ENCODE data around the gene MAPK11. TPM values are rescaled to one million over a fixed set of nuclear protein-coding genes. Genes with fewer than 3 reads are reported as not detected.

The MAPK11 gene
- total RNA-seq, 1 donor, result 1.3 TPM

GRCh38 chr22:50303515-50303847 is 33.3 kb upstream of the MAPK11 start:
- no peaks in the 10 kb centered on the region for H3K27me3 ChIP-seq (ENCODE audit: insufficient read depth, low read length)

DNA sequence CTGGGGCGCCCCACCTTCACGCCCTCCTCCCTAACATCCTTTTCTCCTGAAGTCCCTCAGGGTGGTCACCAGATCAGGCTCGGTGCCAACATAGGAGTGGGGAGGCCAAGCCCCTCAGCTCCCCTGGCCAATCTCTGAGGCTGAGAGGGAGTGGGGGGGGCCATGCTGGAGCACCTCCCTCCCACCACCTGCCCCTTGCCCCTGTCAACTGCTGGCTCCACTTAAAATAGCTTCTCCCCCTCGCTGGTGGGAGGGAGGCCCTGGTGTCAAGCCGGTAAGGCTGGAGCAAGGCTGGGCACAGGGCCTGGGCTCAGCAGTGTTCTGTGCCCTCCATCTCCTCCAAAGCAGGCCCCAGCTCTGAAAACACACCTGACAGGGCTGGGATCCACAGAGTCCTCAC is 32.4 kb upstream of the MAPK11 start:
- Histone ChIP-seq H3K9me3 (ENCODE audit: low read depth, low read length) (no peaks in the 10 kb centered on the region), H3K4me3 (ENCODE audit: low read length) (no peak overlapping the region), H3K4me1 (ENCODE audit: insufficient read depth, low read length) (peaks cover 61% of the 10 kb centered on the region), H3K27me3 (ENCODE audit: insufficient read depth, low read length) (no peaks in the 10 kb centered on the region)

More at GRCh38 chr22:50303515-50303847, 33.3 kb upstream of the MAPK11 start:
- no peak overlapping the region for H3K4me3 ChIP-seq (ENCODE audit: low read length)
- no peaks in the 10 kb centered on the region for H3K9me3 ChIP-seq (ENCODE audit: low read depth, low read length)
- H3K4me1 ChIP-seq (ENCODE audit: insufficient read depth, low read length), result peaks cover 68% of the 10 kb centered on the region

- Histone ChIP-seq H3K4me1 (ENCODE audit: insufficient read depth, low read length) (peaks cover 61% of the 10 kb centered on the region), H3K9me3 (ENCODE audit: low read depth, low read length) (no peaks in the 10 kb centered on the region), H3K27me3 (ENCODE audit: insufficient read depth, low read length) (no peaks in the 10 kb centered on the region), H3K4me3 (ENCODE audit: low read length) (no peak overlapping the region)
Measured at GRCh38 chr22:50302041-50302541, 31.9 kb upstream of the MAPK11 start.

GRCh38 chr22:50301581-50301991 is 31.4 kb upstream of the MAPK11 start:
- Histone ChIP-seq H3K9me3 (ENCODE audit: low read depth, low read length) (no peaks in the 10 kb centered on the region), H3K4me1 (ENCODE audit: insufficient read depth, low read length) (peaks cover 61% of the 10 kb centered on the region), H3K27me3 (ENCODE audit: insufficient read depth, low read length) (no peaks in the 10 kb centered on the region), H3K4me3 (ENCODE audit: low read length) (no peak overlapping the region)

DNA sequence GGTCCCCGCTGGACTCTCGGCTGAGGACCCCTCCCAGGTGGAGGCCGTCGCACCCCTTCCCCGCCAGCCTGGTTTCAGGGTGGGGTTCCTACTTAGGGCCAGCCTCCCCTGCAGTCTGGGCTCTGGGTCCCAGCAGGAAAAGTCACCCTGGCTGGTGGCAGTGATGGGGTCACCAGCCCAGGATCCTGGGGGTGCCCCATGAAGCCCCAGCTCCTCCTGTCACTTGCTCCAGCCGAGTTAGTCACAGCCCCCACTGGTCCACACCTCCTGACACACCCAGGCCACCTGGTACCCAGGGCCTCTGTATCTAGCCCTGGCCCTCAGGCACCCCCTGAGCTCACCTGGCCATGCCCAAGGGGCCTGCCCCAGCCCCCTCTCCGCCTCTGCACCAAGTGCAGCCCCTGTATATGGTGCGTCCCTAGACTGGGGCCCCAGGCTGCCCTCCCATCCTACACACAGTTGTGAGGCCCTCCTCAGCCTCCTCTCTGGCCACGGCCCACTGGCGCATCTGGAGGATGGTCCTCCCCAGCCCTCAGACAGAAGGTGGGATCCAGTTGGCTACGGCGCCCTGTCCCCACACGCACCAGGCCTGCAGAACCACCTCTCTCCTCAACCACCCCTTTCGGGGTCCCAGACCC is 30.6 kb upstream of the MAPK11 start:
- H3K4me1 ChIP-seq (ENCODE audit: insufficient read depth, low read length), result peaks cover 54% of the 10 kb centered on the region
- H3K27me3 ChIP-seq (ENCODE audit: insufficient read depth, low read length), result no peaks in the 10 kb centered on the region
- no peak overlapping the region for H3K4me3 ChIP-seq (ENCODE audit: low read length)
- no peaks in the 10 kb centered on the region for H3K9me3 ChIP-seq (ENCODE audit: low read depth, low read length)

GRCh38 chr22:50299785-50300619 is 29.8 kb upstream of the MAPK11 start:
- Histone ChIP-seq H3K27me3 (ENCODE audit: insufficient read depth, low read length) (no peaks in the 10 kb centered on the region), H3K4me1 (ENCODE audit: insufficient read depth, low read length) (peaks cover 48% of the 10 kb centered on the region), H3K9me3 (ENCODE audit: low read depth, low read length) (no peaks in the 10 kb centered on the region), H3K4me3 (ENCODE audit: low read length) (no peak overlapping the region)

DNA sequence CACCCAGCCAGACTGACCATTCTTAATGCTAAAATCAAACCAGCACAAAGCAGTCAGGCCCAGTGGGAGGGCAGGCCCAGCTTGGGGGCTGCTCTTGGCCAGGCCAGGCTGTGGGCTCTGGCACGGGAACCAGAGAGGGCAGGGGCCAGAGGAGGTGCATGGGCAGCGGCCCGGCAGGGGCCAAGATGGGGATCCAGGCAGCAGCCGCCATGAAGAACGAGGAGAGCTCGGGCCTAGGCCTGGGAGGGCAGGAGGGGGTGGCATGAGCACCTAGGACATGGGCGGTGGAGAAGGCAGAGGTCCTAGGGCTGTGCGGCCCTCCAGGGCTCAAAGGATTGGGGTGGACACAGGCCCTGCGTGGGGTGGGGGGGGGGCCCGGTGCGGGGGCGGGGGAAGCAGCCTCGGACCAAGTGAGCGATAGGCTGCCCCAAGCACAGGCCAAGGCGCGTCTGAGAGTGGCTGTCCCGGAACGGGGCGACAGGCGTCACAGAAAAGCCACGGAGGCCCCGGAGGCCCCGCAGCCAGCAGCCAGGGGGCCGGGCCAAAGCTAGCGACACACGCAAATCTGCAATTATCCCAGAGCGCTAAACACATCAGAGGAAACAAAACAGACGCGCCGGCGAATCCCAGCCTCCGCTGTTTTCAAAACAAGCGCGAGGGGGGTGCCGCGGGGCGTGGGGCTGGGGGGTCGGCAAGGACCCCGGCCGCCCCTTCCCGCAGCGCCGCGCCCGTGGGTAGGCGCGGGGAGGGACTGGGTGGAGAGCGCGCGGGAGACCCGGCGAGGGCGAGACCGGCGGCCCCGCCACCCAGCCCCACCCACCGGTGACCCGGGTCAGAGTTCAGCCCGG is 29.0 kb upstream of the MAPK11 start:
- peaks cover 48% of the 10 kb centered on the region for H3K4me1 ChIP-seq (ENCODE audit: insufficient read depth, low read length)
- no peaks in the 10 kb centered on the region for H3K27me3 ChIP-seq (ENCODE audit: insufficient read depth, low read length)
- no peak overlapping the region for H3K4me3 ChIP-seq (ENCODE audit: low read length)
- no peaks in the 10 kb centered on the region for H3K9me3 ChIP-seq (ENCODE audit: low read depth, low read length)

GRCh38 chr22:50298266-50298637 is 28.1 kb upstream of the MAPK11 start:
- Histone ChIP-seq H3K4me3 (ENCODE audit: low read length) (no peak overlapping the region), H3K4me1 (ENCODE audit: insufficient read depth, low read length) (peaks cover 45% of the 10 kb centered on the region), H3K27me3 (ENCODE audit: insufficient read depth, low read length) (no peaks in the 10 kb centered on the region), H3K9me3 (ENCODE audit: low read depth, low read length) (no peaks in the 10 kb centered on the region)

DNA sequence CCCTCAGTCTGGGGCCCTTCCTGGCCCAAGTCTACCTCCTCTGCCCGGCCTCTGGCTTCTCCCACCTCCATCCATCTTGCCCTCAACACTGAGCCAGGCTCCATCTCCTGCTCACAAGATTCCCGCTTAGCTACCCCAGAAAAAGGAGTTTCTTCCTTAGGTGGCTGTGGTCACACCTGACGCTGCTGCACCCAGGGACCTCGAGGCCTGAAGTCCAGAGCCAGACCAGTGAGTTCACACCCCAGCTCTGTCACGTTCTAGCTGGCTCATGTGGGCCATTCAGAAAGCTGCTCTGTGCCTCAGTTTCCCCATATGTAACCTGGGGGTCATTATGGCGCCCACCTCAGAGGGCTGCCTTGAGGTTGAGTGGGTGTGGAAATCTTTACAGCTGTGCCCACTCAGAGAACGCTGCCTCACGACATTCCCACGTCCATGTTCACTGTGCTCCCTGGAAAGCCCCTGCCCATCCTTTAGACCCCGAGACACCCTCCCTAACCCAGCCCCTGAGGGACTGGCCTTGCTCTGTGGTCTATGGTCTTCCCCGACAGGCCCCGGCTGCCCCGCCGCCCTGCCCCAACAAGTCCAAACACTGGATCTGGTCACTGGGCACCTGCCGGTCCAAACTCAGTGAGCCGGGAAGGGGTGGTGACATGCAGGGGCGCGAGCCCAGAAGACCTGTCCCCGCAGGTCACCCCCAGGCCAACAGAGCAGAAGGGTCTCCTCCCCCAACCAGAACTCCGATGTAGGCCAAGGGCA is 27.5 kb upstream of the MAPK11 start:
- peaks cover 43% of the 10 kb centered on the region for H3K4me1 ChIP-seq (ENCODE audit: insufficient read depth, low read length)
- H3K9me3 ChIP-seq (ENCODE audit: low read depth, low read length), result no peaks in the 10 kb centered on the region
- H3K27me3 ChIP-seq (ENCODE audit: insufficient read depth, low read length), result no peaks in the 10 kb centered on the region
- no peak overlapping the region for H3K4me3 ChIP-seq (ENCODE audit: low read length)

- H3K9me3 ChIP-seq (ENCODE audit: low read depth, low read length), result no peaks in the 10 kb centered on the region
- no peak overlapping the region for H3K4me3 ChIP-seq (ENCODE audit: low read length)
- peaks cover 41% of the 10 kb centered on the region for H3K4me1 ChIP-seq (ENCODE audit: insufficient read depth, low read length)
- no peaks in the 10 kb centered on the region for H3K27me3 ChIP-seq (ENCODE audit: insufficient read depth, low read length)
Measured at GRCh38 chr22:50296658-50297490, 26.7 kb upstream of the MAPK11 start.

DNA sequence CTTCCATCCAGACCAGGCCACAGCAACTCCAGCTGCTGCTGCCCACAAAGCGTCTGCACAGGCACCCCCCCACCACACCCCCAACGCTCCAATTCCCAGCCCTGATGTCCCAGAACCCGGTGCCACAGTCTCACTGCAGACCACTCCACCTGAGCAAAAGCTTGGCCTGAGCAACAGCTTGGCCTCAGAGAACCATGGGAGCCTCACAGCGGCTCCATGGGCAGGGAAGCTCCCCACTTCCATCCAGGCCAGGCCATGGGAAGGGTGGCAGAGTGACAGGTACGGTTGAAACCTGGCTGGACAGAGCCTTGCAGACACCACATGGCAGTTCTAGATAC is 24.1 kb upstream of the MAPK11 start:
- H3K4me1 ChIP-seq (ENCODE audit: insufficient read depth, low read length), result peaks cover 31% of the 10 kb centered on the region
- H3K9me3 ChIP-seq (ENCODE audit: low read depth, low read length), result no peaks in the 10 kb centered on the region
- no peak overlapping the region for H3K4me3 ChIP-seq (ENCODE audit: low read length)
- H3K27me3 ChIP-seq (ENCODE audit: insufficient read depth, low read length), result no peaks in the 10 kb centered on the region

DNA sequence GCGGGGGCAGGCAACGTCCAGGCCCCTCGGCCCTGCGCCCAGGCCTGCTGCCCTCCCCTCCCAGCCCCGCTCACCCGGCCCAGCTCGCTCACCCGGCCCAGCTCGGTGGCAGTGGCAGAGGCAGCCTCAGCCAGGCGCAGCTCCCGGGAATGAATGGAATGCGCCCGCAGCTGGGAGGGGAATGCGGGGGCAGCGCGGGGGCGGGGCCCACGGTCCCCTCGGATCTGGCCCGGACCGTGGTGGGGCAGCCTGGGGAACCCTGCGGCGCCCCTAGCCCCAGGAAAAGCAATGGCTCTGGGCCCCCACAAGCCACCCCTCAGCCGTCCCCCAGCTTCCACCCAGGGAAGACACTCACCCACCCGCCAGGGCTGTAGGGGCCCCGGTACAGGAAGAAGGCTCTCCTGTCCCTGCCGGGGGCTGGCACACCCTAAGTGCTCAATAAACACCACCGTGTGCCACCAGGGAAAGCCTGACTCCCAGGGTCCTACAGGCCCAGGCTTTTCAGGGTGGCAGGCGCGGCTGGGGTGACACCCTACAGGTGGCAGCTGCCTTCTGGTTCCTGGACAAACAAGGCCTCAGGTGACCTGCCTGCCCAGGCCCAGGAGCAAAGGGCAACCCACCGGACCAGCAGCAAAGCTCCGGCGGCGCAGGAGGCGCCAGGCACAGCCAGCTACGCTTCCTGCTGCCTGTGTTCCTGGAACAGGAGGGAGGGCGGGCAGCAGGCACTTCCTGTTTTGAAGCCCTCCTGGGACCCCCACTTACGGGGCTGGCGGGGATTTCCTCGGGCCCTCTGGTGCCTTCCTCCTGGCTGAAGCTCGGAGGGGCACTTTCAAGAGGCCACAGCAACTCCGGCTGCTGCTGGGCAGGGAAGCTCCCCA is 23.5 kb upstream of the MAPK11 start:
- H3K4me1 ChIP-seq (ENCODE audit: insufficient read depth, low read length), result peaks cover 31% of the 10 kb centered on the region

More for the DNA sequence above, 23.5 kb upstream of the MAPK11 start:
- no peaks in the 10 kb centered on the region for H3K9me3 ChIP-seq (ENCODE audit: low read depth, low read length)
- no peaks in the 10 kb centered on the region for H3K27me3 ChIP-seq (ENCODE audit: insufficient read depth, low read length)
- H3K4me3 ChIP-seq (ENCODE audit: low read length), result no peak overlapping the region

Measured in mononuclear cell (primary cell).